ENCODE measurements around the gene CAPN5. TPM values are rescaled to one million over a fixed set of nuclear protein-coding genes. Genes with fewer than 3 reads are reported as not detected.

CAPN5 gene
- total RNA-seq, 3 donors from 2014 or later: 2.8 to 6.1 (median 3.6) TPM

DNA sequence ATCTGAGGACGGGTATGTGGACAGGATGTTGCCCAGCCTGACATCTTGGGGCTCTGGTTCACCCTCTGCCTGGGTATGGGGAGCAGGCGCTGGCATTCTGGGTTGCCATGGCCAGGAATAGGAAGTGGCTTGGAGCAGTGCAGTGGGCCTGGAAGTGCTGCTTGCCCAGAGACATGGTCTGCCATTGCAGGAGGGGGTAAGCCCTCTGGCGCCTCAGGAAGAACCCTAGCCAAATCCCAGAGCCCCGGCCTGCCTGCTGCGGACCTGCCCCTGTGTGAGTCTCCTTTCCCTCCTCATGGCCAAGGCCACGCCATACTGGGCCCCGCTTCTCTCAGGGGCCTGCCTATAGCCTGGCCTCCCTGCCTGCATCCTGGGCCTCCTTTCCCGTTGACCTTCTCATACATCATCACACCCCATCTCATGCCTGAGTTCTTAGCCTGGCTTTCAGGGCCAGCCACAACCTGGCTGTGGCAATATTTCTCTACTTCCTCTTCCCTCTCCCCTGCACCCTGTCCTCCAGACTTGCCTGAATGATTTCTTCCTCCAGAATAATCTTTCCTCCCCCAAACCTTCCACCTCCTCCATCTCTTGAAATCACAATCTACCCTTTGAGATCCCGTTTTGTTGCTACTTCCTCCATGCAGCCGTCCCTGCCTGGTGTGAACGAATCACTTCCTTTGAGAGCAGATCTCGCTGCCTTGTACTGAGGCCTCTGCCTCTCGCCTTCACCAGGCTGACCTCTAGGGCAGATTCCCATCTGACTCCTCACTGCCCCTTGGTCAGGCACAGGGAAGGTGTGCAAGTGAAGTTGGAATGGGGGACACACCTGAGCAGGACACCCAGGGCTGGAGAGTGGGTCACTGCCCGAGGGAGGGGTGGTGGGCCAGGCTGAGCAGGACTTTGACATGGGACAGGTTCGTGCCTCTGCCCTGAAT lies 5.2 kb downstream of the CAPN5 start:
- Histone ChIP-seq H3K27ac (peak overlapping the region in 1 of 2 donors; percentile 90), H3K27me3 (no peaks in the 10 kb centered on the region), H3K9me3 (no peaks in the 10 kb centered on the region), H3K4me3 (no peak overlapping the region), H3K4me1 (peaks cover 5 to 23% of the 10 kb centered on the region in 2 donors), H3K36me3 (no peaks in the 10 kb centered on the region)
- DNase-seq (ENCODE audit: low spot score in 2 of 2): peak in 1 of 2 donors; percentile 39
- TF ChIP-seq, protein P1, sequence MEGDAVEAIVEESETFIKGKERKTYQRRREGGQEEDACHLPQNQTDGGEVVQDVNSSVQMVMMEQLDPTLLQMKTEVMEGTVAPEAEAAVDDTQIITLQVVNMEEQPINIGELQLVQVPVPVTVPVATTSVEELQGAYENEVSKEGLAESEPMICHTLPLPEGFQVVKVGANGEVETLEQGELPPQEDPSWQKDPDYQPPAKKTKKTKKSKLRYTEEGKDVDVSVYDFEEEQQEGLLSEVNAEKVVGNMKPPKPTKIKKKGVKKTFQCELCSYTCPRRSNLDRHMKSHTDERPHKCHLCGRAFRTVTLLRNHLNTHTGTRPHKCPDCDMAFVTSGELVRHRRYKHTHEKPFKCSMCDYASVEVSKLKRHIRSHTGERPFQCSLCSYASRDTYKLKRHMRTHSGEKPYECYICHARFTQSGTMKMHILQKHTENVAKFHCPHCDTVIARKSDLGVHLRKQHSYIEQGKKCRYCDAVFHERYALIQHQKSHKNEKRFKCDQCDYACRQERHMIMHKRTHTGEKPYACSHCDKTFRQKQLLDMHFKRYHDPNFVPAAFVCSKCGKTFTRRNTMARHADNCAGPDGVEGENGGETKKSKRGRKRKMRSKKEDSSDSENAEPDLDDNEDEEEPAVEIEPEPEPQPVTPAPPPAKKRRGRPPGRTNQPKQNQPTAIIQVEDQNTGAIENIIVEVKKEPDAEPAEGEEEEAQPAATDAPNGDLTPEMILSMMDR (IDR thresholded peaks at IDR 0.05): peak in 1 of 3 donors; percentile 8
- TF ChIP-seq POLR2A (IDR thresholded peaks at IDR 0.05): no peak
- intact Hi-C loops (cut with DNase I; ENCODE audit: low total_unique reads): no loop called here

- no peaks in the 10 kb centered on the region for H3K36me3 ChIP-seq
- DNase-seq (ENCODE audit: low spot score in 2 of 2): peak in 1 of 2 donors; percentile 39
- TF ChIP-seq, protein P1 (IDR thresholded peaks at IDR 0.05): no peak
- TF ChIP-seq POLR2A (IDR thresholded peaks at IDR 0.05) (no peak), POLR2AphosphoS5 (IDR thresholded peaks at IDR 0.05) (no peak)
- intact Hi-C loops (cut with DNase I; ENCODE audit: low total_unique reads): no loop called here
- H3K27ac ChIP-seq: peak overlapping the region; percentile 80 to 90
- no peaks in the 10 kb centered on the region for H3K27me3 ChIP-seq
- H3K4me3 ChIP-seq: no peak overlapping the region
- peaks cover 5 to 23% of the 10 kb centered on the region in 2 donors for H3K4me1 ChIP-seq
- H3K9me3 ChIP-seq: no peaks in the 10 kb centered on the region
Observed at GRCh38 chr11:77072851-77073327, 6.1 kb downstream of the CAPN5 start.

GRCh38 chr11:77073328-77074001 lies 6.7 kb downstream of the CAPN5 start:
- Histone ChIP-seq H3K4me1 (peaks cover 5 to 23% of the 10 kb centered on the region in 2 donors), H3K4me3 (no peak overlapping the region), H3K27me3 (no peaks in the 10 kb centered on the region), H3K27ac (peak overlapping the region; percentile 80 to 90), H3K36me3 (no peaks in the 10 kb centered on the region), H3K9me3 (no peaks in the 10 kb centered on the region)
- intact Hi-C loops (cut with DNase I; ENCODE audit: low total_unique reads): no loop called here
- TF ChIP-seq POLR2A (IDR thresholded peaks at IDR 0.05) (no peak), POLR2AphosphoS5 (IDR thresholded peaks at IDR 0.05) (no peak)
- TF ChIP-seq, protein P1 (IDR thresholded peaks at IDR 0.05): no peak
- DNase-seq (ENCODE audit: low spot score in 2 of 2): peak; percentile 57 to 65

DNA sequence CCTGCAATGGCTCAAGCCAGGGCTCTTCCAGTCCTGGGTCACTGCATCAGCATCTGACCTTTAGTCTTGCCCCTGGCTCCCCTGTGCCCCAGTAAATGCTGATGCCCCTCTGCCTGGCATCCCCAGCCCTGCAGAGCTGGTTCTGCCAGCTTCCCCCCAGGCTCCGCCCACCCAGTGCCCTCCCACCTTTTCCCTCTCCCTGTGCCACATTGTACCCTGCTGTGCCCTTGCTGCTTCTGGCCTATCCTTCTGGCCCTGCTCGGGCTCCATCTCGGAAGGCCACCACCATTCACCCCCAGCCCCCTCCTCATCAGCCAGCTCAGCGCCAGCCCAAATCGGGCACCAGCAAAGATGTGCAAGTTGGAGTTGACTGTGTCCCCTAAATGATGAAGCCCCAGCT lies 7.4 kb downstream of the CAPN5 start:
- Histone ChIP-seq H3K36me3 (no peaks in the 10 kb centered on the region), H3K27me3 (no peaks in the 10 kb centered on the region), H3K4me1 (peaks cover 5 to 23% of the 10 kb centered on the region in 2 donors), H3K4me3 (no peak overlapping the region), H3K9me3 (no peaks in the 10 kb centered on the region), H3K27ac (peak overlapping the region; percentile 80 to 90)
- TF ChIP-seq POLR2A (IDR thresholded peaks at IDR 0.05) (no peak), POLR2AphosphoS5 (IDR thresholded peaks at IDR 0.05) (no peak)
- TF ChIP-seq, protein P1 (IDR thresholded peaks at IDR 0.05): no peak
- intact Hi-C loops (cut with DNase I; ENCODE audit: low total_unique reads): no loop called here
- DNase-seq (ENCODE audit: low spot score in 2 of 2): peak in 1 of 2 donors; percentile 30
